DMS53 treated with DMSO at 0.1 percent for 48 hours (cell line): ENCODE results near the gene CRP.
"Not testable (repeated sequence)": the region's sequence is repeated elsewhere in the genome, so short reads cannot be mapped to it uniquely, and the experiment has no call there.

Experiments
- DNase-seq: peaks from one replicate; lab custom pipeline; 2025; ENCODE audit not compliant: unreplicated experiment; lab: John Stamatoyannopoulos, UW

CRP gene, protein sequence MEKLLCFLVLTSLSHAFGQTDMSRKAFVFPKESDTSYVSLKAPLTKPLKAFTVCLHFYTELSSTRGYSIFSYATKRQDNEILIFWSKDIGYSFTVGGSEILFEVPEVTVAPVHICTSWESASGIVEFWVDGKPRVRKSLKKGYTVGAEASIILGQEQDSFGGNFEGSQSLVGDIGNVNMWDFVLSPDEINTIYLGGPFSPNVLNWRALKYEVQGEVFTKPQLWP

DNA sequence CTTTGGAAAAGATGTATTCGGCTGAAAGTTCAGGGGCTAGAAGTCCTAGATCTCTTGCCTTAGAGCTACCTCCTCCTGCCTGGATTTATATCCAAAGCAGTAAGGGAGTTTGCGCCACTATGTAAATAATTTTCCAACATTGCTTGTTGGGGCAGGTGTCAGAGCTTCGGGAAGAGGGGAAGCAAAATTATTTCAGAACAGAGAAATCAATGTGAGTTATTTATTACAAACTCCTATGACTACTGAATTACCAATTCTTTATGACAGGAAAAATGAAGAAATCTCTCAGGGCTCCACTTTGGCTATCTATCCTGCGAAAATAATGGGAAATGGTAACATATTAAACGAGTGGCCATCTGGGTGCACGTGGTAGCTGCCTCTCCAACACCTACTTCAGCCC, at the start of gene CRP:
Gene CRP (minus strand): TSS at position 61 of the 400 bp plus-strand sequence. CDS start 104 bp downstream, outside the sequence.
- DNase-seq: no peak

DNA sequence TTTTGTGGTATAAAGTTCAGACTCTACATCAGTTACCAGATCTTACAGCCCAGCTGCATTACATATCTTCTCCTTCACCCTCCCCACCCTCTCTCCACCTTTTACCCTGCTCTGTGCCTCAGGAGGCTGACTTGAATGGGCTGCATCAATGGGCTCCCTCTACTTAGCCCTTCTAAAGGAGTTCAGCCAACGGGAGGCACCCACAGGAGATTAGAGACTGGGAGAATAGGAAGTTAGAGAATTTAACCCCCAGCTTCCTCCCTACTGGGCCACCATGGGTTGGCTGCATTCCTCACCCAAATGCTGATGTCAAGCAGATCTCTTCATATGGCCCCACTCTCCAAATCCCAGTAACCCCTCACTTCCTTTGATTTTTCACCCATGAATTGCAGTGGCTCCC, 49.3 kb upstream of the CRP start:
- no peak for DNase-seq

GRCh38 chr1:159756397-159756796, 42.0 kb upstream of the CRP start:
- no peak for DNase-seq

DNA sequence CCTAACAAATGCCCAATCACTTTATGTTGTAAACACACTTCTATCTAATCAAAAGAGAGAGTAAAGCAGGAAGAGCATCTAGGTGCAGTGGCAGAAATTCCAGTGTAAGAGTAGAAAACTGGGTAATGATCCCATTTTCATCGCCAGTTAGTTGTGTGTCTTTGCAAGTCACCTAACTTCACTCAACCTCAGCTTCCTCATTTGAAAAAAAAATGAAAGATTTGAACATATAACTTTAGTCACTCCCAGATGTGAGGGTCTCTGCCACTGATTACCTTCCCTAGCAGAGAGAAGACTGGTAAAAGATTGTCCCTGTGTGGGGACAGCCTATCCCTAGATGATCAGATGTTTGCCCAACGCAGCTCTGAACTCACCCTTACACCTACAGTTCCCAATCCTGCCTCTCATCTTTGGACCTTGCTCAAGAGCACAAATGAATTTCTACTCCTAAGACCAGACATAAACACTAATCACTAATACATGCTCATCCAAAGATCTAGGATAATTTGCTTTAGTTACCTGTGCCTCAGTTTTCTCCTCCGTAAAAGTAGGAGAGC, 41.1 kb upstream of the CRP start:
- no peak for DNase-seq

DNA sequence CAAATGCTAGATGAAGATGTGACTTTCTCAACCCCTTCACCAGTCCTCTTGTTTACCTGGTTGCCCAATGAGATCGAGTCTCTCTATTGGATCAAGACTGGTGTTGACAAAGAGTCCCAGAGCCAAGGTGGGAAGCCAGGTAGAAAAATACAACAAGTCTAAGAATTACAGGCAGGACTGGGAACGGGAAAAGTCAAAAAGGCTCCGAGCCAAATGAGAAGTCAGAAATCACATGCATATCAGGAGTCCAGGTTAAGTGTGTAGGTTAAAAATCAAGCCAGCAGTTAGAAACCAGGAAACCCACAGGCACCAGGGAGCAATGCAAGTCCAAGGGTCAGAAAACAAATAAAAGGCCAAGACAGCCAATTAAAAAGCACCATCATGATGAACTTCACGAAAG, 39.0 kb upstream of the CRP start:
- DNase-seq: no peak

- DNase-seq: no peak
Measured at GRCh38 chr1:159752135-159752580, 37.8 kb upstream of the CRP start.

DNA sequence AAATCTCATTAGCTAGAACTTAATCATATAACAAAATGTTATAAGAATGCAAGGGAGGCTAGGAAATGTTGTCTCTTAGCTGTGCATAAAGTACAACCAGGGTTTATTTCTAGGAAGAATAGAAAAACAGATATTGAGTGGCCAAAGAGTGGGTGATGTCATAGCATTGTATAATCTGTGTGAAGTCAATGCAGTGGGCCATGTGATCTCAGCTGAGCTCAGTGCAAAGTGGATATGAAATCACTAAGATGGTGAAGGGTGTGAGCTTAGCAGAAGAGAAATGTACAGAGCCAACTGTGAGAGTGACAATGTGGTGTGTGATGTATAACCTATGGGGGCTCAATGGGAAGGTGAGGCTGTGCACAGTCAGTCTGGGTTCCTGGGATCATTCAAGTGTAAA, 36.6 kb upstream of the CRP start:
- peak; percentile 6 for DNase-seq

DNA sequence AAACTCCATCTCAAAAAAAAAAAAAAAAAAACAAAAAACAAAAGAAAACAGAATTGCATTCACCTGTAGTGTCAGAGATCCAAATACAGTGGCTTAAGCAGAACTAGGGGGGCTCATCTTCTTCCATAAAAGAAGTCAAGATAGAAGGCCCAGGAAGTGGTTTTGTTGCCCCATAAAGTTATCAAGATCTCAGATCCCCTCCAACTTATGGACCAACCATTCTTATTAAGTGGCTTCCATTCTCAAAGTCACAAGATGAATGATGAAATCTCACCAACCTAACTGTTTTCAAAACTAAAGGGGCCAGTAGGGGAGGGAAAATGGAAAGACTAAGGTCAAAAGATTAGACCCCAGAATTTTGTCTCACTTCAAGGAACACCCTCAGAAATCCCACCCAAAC, 36.2 kb upstream of the CRP start:
- DNase-seq: no peak

GRCh38 chr1:159749630-159750029, 35.2 kb upstream of the CRP start:
- DNase-seq: no peak

- DNase-seq: no peak
Measured at GRCh38 chr1:159748370-159748769, 34.0 kb upstream of the CRP start.

GRCh38 chr1:159746666-159747065, 32.3 kb upstream of the CRP start:
- DNase-seq: no peak

GRCh38 chr1:159743651-159744410, 29.4 kb upstream of the CRP start:
- DNase-seq: no peak

GRCh38 chr1:159737238-159737916, 23.0 kb upstream of the CRP start:
- no peak for DNase-seq

DNA sequence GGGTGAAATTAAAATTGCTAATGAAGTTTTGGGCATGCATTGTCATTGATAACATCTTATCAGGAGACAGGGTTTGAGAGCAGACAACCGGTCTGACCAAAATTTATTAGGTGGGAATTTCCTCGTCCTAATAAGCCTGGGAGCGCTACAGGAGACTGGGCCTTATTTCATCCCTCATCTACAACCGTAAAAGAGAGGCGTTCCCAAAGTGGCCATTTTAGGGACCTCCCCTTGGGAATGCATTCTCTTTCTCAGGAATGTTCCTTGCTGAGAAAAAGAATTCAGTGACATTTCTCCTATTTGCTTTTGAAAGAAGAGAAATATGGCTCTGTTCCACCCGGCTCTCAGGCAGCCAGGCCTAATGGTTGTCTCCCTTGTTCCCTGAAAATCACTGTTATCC, 8.8 kb upstream of the CRP start:
- not testable (repeated sequence) for DNase-seq

- no peak for DNase-seq
Measured at GRCh38 chr1:159719990-159720389, 5.6 kb upstream of the CRP start.

DNA sequence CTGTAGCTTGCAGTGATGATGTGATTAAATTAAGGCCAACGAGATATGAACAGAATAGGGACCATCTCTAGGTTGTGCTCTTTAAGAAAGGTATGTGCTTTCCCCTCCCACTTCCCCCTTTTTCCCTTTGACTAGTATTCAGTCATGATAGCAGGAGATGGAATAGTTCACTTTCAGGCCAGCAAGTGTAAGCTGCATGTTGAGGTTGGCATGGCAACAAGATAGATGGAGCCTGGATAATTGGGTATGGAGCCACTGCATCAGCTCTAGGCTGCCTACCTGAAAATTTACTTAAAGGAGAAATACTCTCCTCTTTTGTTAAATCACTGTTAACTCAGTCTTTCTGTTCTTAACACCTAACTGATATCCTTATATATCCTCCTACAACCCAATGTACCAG, 1.5 kb upstream of the CRP start:
- no peak for DNase-seq

DNA sequence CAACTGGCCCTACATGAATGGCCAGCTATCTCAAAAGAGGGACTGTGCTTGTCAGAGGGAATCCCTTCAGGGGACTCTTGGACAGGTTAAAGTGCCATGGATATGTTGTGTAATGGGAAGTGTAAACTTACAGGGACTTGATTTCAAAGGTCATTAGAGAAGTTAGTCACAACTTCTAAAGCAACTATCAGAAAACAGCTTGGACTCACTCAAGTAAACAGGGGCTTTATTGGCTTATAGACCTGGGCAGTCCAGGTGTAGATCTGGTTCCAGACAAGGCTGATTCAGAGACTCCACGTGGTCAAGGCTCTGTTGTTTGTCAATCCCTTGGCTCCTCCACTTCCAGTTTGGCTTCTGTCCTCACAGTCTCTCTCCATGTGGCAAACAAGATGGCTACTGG, 2.3 kb downstream of the CRP start:
- no peak for DNase-seq

DNA sequence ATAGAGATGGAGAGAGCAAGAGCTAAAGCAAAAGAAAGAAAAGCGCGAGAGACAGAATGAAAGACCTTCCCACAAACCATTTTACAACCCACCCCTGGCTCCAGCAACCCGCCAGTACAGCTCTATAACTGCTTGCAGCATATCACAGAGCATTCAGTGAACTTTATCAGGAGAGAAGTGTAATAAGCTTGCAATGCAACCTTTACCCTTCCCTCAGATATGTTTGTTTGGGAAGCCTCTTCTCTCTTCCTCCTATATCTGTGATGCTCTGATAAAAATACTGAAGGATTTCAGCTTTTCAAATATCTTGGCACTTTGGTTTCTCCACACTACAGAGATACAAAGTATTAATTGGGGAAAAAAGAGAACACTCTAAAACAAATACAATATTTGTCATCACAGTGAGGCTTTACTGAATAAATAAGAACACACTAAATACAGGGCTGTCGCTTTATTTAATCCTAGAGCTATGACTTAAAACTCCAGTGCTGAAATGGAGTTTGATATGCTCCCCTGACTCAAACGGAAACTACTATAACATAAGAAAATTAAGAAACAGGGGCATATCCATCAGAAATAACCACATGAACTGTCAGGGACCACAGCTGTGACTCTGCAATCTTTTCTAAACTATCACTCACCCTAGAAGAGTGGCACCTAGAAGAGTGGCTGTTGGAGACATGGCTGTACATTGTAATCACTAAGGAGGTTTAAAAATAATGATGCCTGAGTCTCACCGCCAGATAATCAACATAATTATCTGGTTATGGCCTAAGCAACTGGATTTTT, 6.7 kb downstream of the CRP start:
- DNase-seq: no peak

- DNase-seq: no peak
Measured at GRCh38 chr1:159705904-159706256, 8.5 kb downstream of the CRP start.

GRCh38 chr1:159705251-159705903, 9.0 kb downstream of the CRP start:
- no peak for DNase-seq

DNA sequence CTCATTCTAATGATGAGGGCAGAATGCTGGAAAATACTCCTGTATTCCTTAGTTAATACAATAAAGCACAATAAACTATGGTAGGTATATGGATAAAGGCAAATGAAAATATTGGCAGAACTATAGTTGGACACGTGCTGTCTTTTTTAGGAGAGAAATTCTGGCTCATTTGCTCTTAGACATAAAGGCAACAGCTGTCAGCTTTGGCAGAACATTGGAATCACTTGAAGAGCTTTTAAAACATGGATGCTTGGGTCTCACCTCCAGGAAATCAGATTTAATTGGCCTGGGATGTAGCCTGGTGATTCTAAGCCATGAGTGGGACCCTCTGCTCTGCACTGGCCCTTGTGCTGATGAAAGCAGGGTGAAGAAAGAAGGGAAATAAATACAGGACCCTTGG, 9.9 kb downstream of the CRP start:
- DNase-seq: no peak
